PC-9 (cell line): Measurements from ENCODE around the gene FOXP2.

Experiments used
- EZH2 ChIP-seq: fragments of 200-600 bp; sonication (generic); IDR thresholded peaks from 2 replicates; pipeline ENCODE4 v1.8.0; 2017; ENCODE audit warnings: antibody characterized with exemption, low read depth
- TF ChIP-seq, protein P1 (sequence below): fragments of 200-600 bp; sonication (generic); conservative IDR thresholded peaks from 2 replicates; pipeline ENCODE4 v1.6.1; 2017; ENCODE audit warnings: mixed run types, antibody characterized with exemption, mild to moderate bottlenecking, moderate library complexity

- TF ChIP-seq, protein P1, sequence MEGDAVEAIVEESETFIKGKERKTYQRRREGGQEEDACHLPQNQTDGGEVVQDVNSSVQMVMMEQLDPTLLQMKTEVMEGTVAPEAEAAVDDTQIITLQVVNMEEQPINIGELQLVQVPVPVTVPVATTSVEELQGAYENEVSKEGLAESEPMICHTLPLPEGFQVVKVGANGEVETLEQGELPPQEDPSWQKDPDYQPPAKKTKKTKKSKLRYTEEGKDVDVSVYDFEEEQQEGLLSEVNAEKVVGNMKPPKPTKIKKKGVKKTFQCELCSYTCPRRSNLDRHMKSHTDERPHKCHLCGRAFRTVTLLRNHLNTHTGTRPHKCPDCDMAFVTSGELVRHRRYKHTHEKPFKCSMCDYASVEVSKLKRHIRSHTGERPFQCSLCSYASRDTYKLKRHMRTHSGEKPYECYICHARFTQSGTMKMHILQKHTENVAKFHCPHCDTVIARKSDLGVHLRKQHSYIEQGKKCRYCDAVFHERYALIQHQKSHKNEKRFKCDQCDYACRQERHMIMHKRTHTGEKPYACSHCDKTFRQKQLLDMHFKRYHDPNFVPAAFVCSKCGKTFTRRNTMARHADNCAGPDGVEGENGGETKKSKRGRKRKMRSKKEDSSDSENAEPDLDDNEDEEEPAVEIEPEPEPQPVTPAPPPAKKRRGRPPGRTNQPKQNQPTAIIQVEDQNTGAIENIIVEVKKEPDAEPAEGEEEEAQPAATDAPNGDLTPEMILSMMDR, result no peak
- no peak for TF ChIP-seq EZH2
Measured at GRCh38 chr7:114700247-114700928, 285.8 kb downstream of the FOXP2 start.
